Activated CD8-positive, alpha-beta T cell treated with anti-CD3 and anti-CD28 coated beads for 36 hours (primary cell): ENCODE data around the gene MXD3. TPM values are rescaled to one million over a fixed set of nuclear protein-coding genes. Genes with fewer than 3 reads are reported as not detected.
"Not testable (repeated sequence)": the region's sequence is repeated elsewhere in the genome, so short reads cannot be mapped to it uniquely, and the experiment has no call there.

Experiments
- ATAC-seq: fragments of 200-7000 bp; cut with Tn5 transposase; one replicate; pipeline ENCODE4 v1.10.0; 2021; ENCODE audit warnings: mild to moderate bottlenecking, moderate library complexity
- CTCF ChIA-PET: fragments of 350-600 bp; sonication (Branson Sonifier 250); formaldehyde crosslinking; loops from one replicate; lab custom pipeline; 2021; ENCODE audit warnings: antibody characterized with exemption; lab: Charles Lee
- POLR2A ChIA-PET: fragments of 350-600 bp; sonication (Branson Sonifier 250); formaldehyde crosslinking; loops from one replicate; lab custom pipeline; 2021; ENCODE audit warnings: antibody characterized with exemption; lab: Charles Lee
- DNase-seq: peaks from one replicate; pipeline ENCODE4 v3.0.0-alpha.2; 2020
- H3K27ac Mint-ChIP-seq: one replicate; pipeline ENCODE4 v1.8.0; 2021; ENCODE audit warnings: mild to moderate bottlenecking, mixed read lengths
- H3K27me3 Mint-ChIP-seq: one replicate; pipeline ENCODE4 v1.8.0; 2021; ENCODE audit warnings: mixed read lengths
- H3K36me3 Mint-ChIP-seq: one replicate; pipeline ENCODE4 v1.8.0; 2021; ENCODE audit warnings: low read depth, mixed read lengths
- H3K4me1 Mint-ChIP-seq: one replicate; pipeline ENCODE4 v1.8.0; 2021; ENCODE audit warnings: low read depth, mixed read lengths
- H3K4me3 Mint-ChIP-seq: one replicate; pipeline ENCODE4 v1.8.0; 2021; ENCODE audit warnings: mild to moderate bottlenecking, moderate library complexity, mixed read lengths
- H3K9me3 Mint-ChIP-seq: one replicate; pipeline ENCODE4 v1.8.0; 2021; ENCODE audit warnings: mixed read lengths
- intact Hi-C: fragments of 100-400 bp; cut with micrococcal nuclease; formaldehyde crosslinking; loops from one replicate; pipeline ENCODE4 v1.10.0; 2022
- total RNA-seq, 2 experiments: library from RNA; stranded (reverse); gene quantifications; one replicate each; pipeline ENCODE4 v1.2.3, GENCODE V29; 2021
- TF ChIP-seq, protein P1 (sequence below): fragments of 200-600 bp; IDR thresholded peaks from one replicate; pipeline ENCODE4 v1.8.0; 2022; ENCODE audit warnings: antibody characterized with exemption, mild to moderate bottlenecking

The MXD3 gene
- total RNA-seq, 2 experiments from 2014 or later = 19.3 to 25.1 TPM

DNA sequence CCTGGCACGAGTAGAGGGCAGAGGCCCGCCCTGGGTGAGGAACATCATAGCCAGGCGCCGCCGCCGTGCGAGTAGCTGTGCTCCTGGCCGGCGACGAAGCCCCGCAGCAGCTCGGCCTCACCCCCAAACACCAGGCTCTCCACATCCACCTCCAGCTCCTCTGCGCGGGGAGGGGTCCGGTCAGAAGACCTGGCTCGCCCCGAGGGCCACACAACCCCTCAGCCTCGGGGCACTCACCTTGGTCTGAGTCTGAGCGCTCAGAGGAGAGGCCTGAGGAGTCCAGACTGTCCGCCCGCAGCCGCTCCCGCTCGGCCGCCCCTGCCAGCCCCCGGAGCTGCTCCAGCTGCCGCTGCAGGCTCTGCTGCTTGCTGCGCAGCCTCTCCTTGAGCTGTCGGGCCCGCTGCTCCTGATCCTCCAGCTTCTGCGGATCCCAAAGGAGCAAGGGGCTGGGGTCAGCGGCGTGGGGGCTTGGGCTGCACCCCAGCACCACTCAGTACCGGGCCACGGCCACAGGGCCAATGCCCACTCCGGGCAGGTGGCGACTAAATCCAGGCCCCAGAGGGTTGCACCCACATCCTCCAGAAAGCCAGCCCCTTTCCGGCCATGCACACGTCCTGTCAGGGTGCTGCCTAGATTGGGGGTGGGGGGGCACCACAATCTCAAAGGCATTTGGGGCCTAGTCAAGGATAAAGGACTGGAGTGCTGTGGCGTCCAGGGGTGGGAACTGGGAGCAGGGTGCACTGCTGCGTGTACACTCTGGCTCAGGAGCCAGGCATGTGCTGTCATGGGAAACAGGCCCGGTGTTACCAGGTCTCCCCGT is 3.9 kb downstream of the MXD3 start:
- ATAC-seq (no peak), DNase-seq (no peak)
- Mint-ChIP-seq H3K4me1 (peaks cover 39% of the 10 kb centered on the region), H3K36me3 (peaks cover 43% of the 10 kb centered on the region), H3K9me3 (no peaks in the 10 kb centered on the region), H3K27ac (no peak overlapping the region), H3K4me3 (no peak overlapping the region), H3K27me3 (no peaks in the 10 kb centered on the region)
- intact Hi-C loops = no loop called here
- ChIA-PET POLR2A (interaction anchor here (3.7 kb wide), 1 partner anchor 124 kb away, joined by 11 read pairs; no protein-coding TSS in a partner anchor), CTCF (interaction anchor here (0.8 to 6.2 kb wide), 9 partner anchors 10 to 196 kb away, joined by 4 to 58 read pairs (median 15); partner anchors contain the start of genes LMAN2 and PFN3)
- TF ChIP-seq, protein P1, sequence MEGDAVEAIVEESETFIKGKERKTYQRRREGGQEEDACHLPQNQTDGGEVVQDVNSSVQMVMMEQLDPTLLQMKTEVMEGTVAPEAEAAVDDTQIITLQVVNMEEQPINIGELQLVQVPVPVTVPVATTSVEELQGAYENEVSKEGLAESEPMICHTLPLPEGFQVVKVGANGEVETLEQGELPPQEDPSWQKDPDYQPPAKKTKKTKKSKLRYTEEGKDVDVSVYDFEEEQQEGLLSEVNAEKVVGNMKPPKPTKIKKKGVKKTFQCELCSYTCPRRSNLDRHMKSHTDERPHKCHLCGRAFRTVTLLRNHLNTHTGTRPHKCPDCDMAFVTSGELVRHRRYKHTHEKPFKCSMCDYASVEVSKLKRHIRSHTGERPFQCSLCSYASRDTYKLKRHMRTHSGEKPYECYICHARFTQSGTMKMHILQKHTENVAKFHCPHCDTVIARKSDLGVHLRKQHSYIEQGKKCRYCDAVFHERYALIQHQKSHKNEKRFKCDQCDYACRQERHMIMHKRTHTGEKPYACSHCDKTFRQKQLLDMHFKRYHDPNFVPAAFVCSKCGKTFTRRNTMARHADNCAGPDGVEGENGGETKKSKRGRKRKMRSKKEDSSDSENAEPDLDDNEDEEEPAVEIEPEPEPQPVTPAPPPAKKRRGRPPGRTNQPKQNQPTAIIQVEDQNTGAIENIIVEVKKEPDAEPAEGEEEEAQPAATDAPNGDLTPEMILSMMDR = no peak

DNA sequence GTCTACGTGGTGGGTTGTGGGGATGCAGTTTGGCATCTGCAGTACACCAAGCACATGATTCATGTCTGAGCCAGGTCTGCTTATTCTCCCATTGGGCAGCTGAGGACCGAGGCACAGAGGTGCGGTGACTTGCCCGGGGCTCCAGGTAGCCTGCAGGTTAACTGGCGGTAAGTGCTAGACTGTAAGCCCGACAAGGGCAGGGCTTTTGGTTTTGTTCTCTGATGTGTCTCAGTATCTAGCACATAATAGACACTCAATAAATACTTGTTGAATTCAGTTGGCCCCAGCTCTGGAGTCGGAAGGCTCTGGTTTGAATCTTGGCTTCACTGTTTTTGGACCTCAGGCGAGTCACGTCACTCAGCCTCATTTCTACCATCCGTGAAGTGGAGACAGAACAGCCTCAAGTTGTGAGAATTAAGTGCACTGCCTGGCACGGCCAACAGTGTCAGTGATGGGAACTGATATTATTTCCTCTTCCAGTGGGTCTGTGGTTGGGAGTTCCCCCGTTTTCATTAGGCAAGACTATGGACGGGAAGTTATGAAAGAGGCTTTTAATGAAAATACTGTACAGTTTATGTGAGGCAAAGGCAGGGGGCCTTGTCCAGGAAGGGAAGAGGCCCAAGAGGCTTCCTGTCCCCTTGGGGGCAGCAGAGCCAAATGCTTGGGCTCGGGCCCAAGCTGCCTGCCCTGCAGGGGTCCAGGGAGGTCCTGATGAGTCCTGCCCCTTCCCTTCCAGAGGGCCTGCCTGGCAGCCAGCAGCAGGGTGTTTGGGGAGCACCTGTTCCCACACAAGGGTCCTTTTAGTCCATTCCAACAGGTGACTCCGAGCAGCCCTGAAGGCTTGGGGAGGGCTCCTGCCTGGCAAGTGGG is 4.8 kb downstream of the MXD3 start:
- POLR2A ChIA-PET = interaction anchor here (3.7 kb wide), 1 partner anchor 124 kb away, joined by 11 read pairs; no protein-coding TSS in a partner anchor
- intact Hi-C loops = no loop called here

DNA sequence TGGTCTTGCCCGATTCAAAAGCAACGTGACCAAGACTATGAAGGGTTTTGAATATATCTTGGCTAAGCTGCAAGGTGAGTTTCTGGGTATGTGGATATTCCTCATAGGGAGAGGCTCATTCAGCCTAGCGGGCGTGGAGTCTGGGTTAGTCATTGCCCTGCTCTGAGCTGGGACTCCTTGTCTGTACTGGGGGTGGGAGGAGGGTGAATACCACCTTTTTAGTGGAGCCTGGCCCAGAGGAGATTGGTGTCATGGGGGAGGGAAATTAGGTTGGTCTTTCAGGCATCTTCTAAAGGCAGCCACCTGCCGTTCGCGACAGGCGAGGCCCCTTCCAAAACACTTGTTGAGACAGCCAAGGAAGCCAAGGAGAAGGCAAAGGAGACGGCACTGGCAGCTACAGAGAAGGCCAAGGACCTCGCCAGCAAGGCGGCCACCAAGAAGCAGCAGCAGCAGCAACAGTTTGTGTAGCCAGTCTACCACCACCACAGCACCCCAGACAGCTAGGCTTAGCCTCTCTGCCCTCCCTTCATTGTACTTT is 5.5 kb downstream of the MXD3 start:
- intact Hi-C loops, DNase-seq, POLR2A ChIA-PET, H3K9me3 Mint-ChIP-seq, H3K27me3 Mint-ChIP-seq, ATAC-seq: not testable (repeated sequence)
- Mint-ChIP-seq H3K4me1 (peaks cover 50% of the 10 kb centered on the region), H3K4me3 (peak overlapping the region; percentile 98), H3K27ac (peak overlapping the region; percentile 40), H3K36me3 (peaks cover 46% of the 10 kb centered on the region)
- CTCF ChIA-PET = interaction anchor here (1.0 to 1.3 kb wide), 3 partner anchors 10 to 151 kb away, joined by 3 to 4 read pairs (median 4); no protein-coding TSS in a partner anchor

More for the DNA sequence above, 4.8 kb downstream of the MXD3 start:
- Mint-ChIP-seq H3K36me3 (peaks cover 46% of the 10 kb centered on the region), H3K27me3 (no peaks in the 10 kb centered on the region), H3K9me3 (no peaks in the 10 kb centered on the region), H3K27ac (no peak overlapping the region), H3K4me3 (no peak overlapping the region), H3K4me1 (peaks cover 42% of the 10 kb centered on the region)
- no peak for ATAC-seq
- TF ChIP-seq, protein P1 = no peak
- CTCF ChIA-PET = interaction anchor here (1.0 to 3.3 kb wide), 4 partner anchors 9 to 150 kb away, joined by 3 to 31 read pairs (median 4); no protein-coding TSS in a partner anchor
- DNase-seq = no peak

DNA sequence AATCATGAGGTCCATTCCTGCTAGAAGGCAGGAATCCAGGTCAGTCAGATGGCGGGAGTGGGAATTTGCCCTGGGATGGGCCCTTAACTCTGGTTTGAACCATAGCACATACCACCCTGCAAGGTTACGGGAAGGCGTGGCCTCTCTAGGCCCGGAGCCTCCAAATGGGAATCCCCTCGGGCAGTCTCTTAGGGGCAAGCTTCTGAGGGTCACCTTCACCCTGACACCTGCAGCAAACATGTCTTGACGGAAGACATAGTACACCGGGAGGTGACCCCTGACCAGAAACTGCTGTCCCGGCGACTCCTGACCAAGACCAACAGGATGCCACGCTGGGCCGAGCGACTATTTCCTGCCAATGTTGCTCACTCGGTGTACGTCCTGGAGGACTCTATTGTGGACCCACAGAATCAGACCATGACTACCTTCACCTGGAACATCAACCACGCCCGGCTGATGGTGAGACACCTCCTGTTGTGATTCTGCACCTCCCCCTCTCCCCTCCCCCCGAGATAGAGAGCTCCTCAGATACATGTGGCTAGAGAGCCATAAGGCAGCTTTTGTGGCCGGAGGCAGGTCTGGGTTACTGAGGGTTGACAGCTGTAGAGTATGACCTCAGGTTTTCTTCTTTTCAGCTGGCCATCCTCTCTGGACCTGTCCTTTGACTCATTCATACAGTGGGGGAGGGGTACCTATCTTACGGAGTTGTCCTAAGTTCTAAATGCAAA is 7.1 kb downstream of the MXD3 start:
- H3K4me3 Mint-ChIP-seq = peak overlapping the region; percentile 98
- no peaks in the 10 kb centered on the region for H3K27me3 Mint-ChIP-seq
- ATAC-seq (no peak), DNase-seq (peak; percentile 54)
- peaks cover 55% of the 10 kb centered on the region for H3K4me1 Mint-ChIP-seq
- H3K27ac Mint-ChIP-seq = peak overlapping the region; percentile 91
- peaks cover 45% of the 10 kb centered on the region for H3K36me3 Mint-ChIP-seq
- TF ChIP-seq, protein P1 = no peak
- ChIA-PET CTCF (interaction anchor here (1.1 kb wide), 1 partner anchor 211 kb away, joined by 3 read pairs; no protein-coding TSS in a partner anchor), POLR2A (interaction anchor here (0.7 to 1.0 kb wide), 2 partner anchors 8 to 24 kb away, joined by 3 read pairs; no protein-coding TSS in a partner anchor)
- no peaks in the 10 kb centered on the region for H3K9me3 Mint-ChIP-seq
- intact Hi-C loops = loop anchor here (5.0 kb wide), 1 partner anchor 192 kb away; no protein-coding TSS in a partner anchor
